Spleen (tissue), 11 donors: Measurements from ENCODE around the gene EGFL8. TPM values are rescaled to one million over a fixed set of nuclear protein-coding genes. Genes with fewer than 3 reads are reported as not detected.
A peak's percentile ranks its signal among the peaks of the same experiment; 100 is the strongest.

ENCODE experiments used
- DNase-seq: peaks from one replicate; pipeline ENCODE4 v3.0.0-alpha.2; 2020
- H3K27ac ChIP-seq, 8 donors: fragments of 200-600 bp; sonication (generic) in 7 of 8; 1 replicate in 4 of 8; 2 replicates in 4 of 8; pipeline versions ENCODE4 v1.5.0 to v1.8.0; 2016 to 2021; ENCODE audit warnings: inconsistent platforms in 4 of 8, mild to moderate bottlenecking in 4 of 8, moderate library complexity in 1 of 8
- H3K27me3 ChIP-seq, 7 donors: fragments of 200-600 bp; sonication (generic) in 6 of 7; replicated peaks in 1 of 7; 1 replicate in 4 of 7; 2 replicates in 3 of 7; pipeline versions ENCODE4 v1.5.0 to v1.8.0; 2016 to 2021; ENCODE audit warnings: inconsistent platforms in 3 of 7, mild to moderate bottlenecking in 1 of 7
- H3K36me3 ChIP-seq, 6 donors: fragments of 200-600 bp; sonication (generic) in 5 of 6; 1 replicate in 4 of 6; 2 replicates in 2 of 6; pipeline versions ENCODE4 v1.5.0 to v1.8.0; 2016 to 2021; ENCODE audit warnings: inconsistent platforms in 2 of 6
- H3K4me1 ChIP-seq, 6 donors: fragments of 200-600 bp; sonication (generic) in 5 of 6; 1 replicate in 3 of 6; 2 replicates in 3 of 6; pipeline versions ENCODE4 v1.5.0 to v1.8.0; 2016 to 2021; ENCODE audit warnings: inconsistent platforms in 3 of 6
- H3K4me3 ChIP-seq, 8 donors: fragments of 200-600 bp; sonication (generic) in 7 of 8; 1 replicate in 4 of 8; 2 replicates in 4 of 8; pipeline versions ENCODE4 v1.5.0 to v1.8.0; 2016 to 2021; ENCODE audit warnings: inconsistent platforms in 4 of 8, mild to moderate bottlenecking in 4 of 8, moderate library complexity in 2 of 8
- H3K9me3 ChIP-seq, 8 donors: fragments of 200-600 bp; sonication (generic) in 7 of 8; 1 replicate in 4 of 8; 2 replicates in 4 of 8; pipeline versions ENCODE4 v1.5.0 to v1.8.0; 2016 to 2021; ENCODE audit warnings: inconsistent platforms in 4 of 8
- POLR2A ChIP-seq, 3 donors: fragments of 450-650 bp; IDR thresholded peaks; one replicate each; pipeline ENCODE4 v1.5.1; 2017; ENCODE audit warnings: antibody characterized with exemption in 3 of 3, mild to moderate bottlenecking in 1 of 3
- POLR2AphosphoS5 ChIP-seq, 3 donors: sonication (generic); formaldehyde crosslinking; IDR thresholded peaks; one replicate each; pipeline ENCODE4 v1.5.1; 2017; ENCODE audit warnings: antibody characterized with exemption in 3 of 3
- WGBS, 5 donors: extraction: QIAGEN DNeasy Blood & Tissue Kit in 3 of 5; methylation state at CpG; one replicate each; pipeline versions ENCODE4 v1.1.5 to v1.1.7; 2013 to 2018; 5-methylcytosine and 5-hydroxymethylcytosine counted together
- intact Hi-C: fragments of 100-400 bp; cut with DNase I; formaldehyde crosslinking; loops from one replicate; pipeline ENCODE4 v1.15.0; 2023; ENCODE audit warnings: low total_unique reads
- polyA plus RNA-seq, 3 donors: library from polyadenylated mRNA; stranded (reverse); fragments of 200-250 nt; gene quantifications; one replicate each; pipeline ENCODE4 v1.2.1, GENCODE V29; 2013
- total RNA-seq, 7 donors: library from RNA; depleted of rRNA in 3 of 7; stranded (reverse); fragments of >200 nt in 3 of 7; fragmentation: NEBNext Ultra II Directional in 4 of 7; extraction: Animal tissue kit (Norgen Biotek cat#: 25700) in 4 of 7; gene quantifications; one replicate each; pipeline versions ENCODE4 v1.1.0 to v1.2.1, GENCODE V29; 2016 to 2021
- TF ChIP-seq, protein P1 (sequence below), 11 experiments: fragments of 200-600 bp in 7 of 11; fragments of 450-650 bp in 4 of 11; sonication (generic) in 4 of 11; IDR thresholded peaks in 8 of 11; conservative IDR thresholded peaks in 3 of 11; 1 replicate in 7 of 11; 2 replicates in 4 of 11; pipeline versions ENCODE4 v1.4.0 to v1.8.0; 2016 to 2021; ENCODE audit warnings: antibody characterized with exemption in 11 of 11, inconsistent platforms in 4 of 11, mild to moderate bottlenecking in 1 of 11
- donor health status: healthy with polysubstance abuse.
- donor health status: DM: no; HTN: no; CAD: no; lungs with moderate emphysema.
- donor health status: DM: no; HTN: no; CAD: no.
- donor health status: Bipolar disorder and iron deficiency.
- donor health status: healthy.
- donor health status: DM: no; HTN: no; CAD: no.
- donor health status: DM: yes; HTN: yes; CAD: no.

EGFL8 gene
- total and polyA plus RNA-seq, 10 donors, result 4.4 to 32.8 (median 11.9) TPM

DNA sequence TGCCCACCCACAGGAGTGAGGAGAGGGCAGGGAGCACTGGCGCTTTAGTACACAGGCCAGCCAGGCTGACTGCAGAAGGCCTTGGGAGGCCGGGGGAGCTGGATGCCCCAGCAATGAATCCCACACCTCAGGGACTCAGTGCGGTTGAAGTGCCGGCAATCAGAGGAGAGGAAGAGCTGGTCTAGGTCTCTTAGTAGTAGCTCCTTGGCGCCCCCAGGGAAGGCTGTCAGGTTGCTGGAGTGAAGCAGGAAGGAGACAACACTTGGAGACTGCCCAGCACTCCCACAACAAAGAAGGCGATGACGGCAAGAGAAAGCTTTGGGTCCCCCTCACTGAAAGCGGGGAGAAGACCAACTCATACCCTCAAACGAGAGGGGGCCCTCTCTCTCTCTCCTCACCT, 46.9 kb upstream of the EGFL8 start:
- DNase-seq, result no peak
- WGBS, 5 donors, result 90 to 96% (median 94%) methylated on average over 9 of the region's 9 CpGs
- Histone ChIP-seq H3K4me3 (no peak overlapping the region), H3K27me3 (no peaks in the 10 kb centered on the region), H3K4me1 (peaks cover 13 to 55% (median 31%) of the 10 kb centered on the region in 6 donors), H3K9me3 (no peaks in the 10 kb centered on the region), H3K27ac (peak overlapping the region in 2 of 8 donors; percentile 17 to 58), H3K36me3 (peaks cover 6 to 96% (median 76%) of the 10 kb centered on the region in 6 donors)
- no peak for TF ChIP-seq POLR2A (IDR thresholded peaks at IDR 0.05)
- peak in 2 of 3 donors; percentile 9 to 42 for TF ChIP-seq POLR2AphosphoS5 (IDR thresholded peaks at IDR 0.05)
- intact Hi-C loops, result no loop called here

DNA sequence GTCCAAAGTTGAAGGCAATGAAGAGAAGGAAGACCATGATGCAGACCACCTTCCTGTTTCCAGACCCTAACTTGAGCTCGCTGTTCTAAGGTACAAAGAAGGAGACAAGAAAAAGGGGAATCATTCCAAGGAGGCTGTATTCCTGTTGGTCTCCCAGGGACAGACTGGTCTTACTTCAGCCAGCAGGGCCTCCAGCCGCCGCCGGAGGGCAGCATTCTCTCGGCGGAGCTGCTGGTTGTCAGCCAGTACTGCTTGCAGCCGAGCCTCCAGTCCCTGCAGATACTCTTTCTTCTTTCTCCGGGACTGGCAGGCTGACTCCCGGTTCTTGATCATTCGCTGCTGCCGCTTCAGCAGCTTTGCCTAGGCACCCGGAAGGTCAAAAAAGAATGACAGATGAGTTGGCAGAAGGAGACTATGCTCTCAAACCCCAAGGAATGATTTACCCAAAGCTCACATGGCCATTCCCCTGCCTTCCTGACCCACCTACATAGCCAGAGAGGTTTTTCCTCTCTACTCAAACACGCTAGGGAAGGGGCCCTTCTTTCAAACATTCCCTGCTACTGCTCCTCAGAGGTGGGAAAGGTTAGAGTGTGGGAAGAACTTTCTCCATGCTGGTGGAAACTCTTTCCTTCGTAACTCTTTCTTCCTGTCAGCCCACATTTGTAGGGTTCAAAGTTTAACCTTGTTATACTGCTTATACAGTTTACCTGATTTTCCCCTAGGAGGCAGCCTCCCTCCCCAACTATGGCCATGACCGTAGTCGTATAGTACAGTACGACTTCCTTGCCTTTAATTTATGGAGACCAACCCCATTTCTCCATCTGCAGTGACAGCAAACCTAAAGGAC, 45.4 kb upstream of the EGFL8 start:
- Histone ChIP-seq H3K27me3 (no peaks in the 10 kb centered on the region), H3K27ac (peak overlapping the region; percentile 19 to 68 (median 58)), H3K36me3 (peaks cover 6 to 100% (median 90%) of the 10 kb centered on the region in 6 donors), H3K9me3 (no peaks in the 10 kb centered on the region), H3K4me1 (peaks cover 7 to 53% (median 27%) of the 10 kb centered on the region in 6 donors), H3K4me3 (no peak overlapping the region)
- intact Hi-C loops, result no loop called here
- TF ChIP-seq, protein P1, sequence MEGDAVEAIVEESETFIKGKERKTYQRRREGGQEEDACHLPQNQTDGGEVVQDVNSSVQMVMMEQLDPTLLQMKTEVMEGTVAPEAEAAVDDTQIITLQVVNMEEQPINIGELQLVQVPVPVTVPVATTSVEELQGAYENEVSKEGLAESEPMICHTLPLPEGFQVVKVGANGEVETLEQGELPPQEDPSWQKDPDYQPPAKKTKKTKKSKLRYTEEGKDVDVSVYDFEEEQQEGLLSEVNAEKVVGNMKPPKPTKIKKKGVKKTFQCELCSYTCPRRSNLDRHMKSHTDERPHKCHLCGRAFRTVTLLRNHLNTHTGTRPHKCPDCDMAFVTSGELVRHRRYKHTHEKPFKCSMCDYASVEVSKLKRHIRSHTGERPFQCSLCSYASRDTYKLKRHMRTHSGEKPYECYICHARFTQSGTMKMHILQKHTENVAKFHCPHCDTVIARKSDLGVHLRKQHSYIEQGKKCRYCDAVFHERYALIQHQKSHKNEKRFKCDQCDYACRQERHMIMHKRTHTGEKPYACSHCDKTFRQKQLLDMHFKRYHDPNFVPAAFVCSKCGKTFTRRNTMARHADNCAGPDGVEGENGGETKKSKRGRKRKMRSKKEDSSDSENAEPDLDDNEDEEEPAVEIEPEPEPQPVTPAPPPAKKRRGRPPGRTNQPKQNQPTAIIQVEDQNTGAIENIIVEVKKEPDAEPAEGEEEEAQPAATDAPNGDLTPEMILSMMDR (IDR thresholded peaks at IDR 0.05 in 8 of 11, conservative IDR thresholded peaks at IDR 0.05 in 3 of 11), result peak; percentile 61 to 93 (median 89)
- TF ChIP-seq POLR2AphosphoS5 (IDR thresholded peaks at IDR 0.05) (peak; percentile 45 to 75 (median 73)), POLR2A (IDR thresholded peaks at IDR 0.05) (no peak)
- DNase-seq, result peak; percentile 95
- 23 to 38% (median 31%) methylated on average over 17 of the region's 17 CpGs for WGBS, 5 donors

DNA sequence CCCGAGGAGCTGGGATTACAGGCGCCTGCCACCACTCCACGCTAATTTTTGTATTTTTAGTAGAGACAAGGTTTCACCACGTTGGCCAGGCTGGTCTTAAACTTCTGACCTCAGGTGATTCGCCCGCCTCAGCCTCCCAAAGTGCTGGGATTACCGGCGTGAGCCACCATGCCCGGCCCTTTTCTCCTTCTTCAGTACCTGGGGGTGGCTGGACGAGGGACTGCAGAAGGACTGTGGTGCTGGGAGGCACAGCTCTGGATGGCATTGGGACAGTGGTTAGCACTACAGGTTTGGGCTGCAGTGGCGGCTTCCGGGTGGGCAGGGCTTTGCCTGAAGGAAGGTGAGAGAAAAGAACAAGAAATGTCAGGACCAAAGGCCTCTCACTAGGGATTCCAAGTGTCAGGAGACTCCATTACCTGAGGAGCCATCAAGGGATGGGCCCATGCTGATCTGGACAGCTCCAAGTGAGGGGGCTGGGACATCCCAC, 43.8 kb upstream of the EGFL8 start:
- intact Hi-C loops, result loop anchor here (10.0 kb wide), 1 partner anchor 74 kb away; the partner anchor contains the start of genes GPSM3 and PBX2
- H3K9me3 ChIP-seq, result no peaks in the 10 kb centered on the region
- no peak overlapping the region for H3K27ac ChIP-seq
- H3K27me3 ChIP-seq, result no peaks in the 10 kb centered on the region
- TF ChIP-seq, protein P1 (IDR thresholded peaks at IDR 0.05 in 8 of 11, conservative IDR thresholded peaks at IDR 0.05 in 3 of 11), result no peak
- no peak for TF ChIP-seq POLR2A (IDR thresholded peaks at IDR 0.05)
- no peak for TF ChIP-seq POLR2AphosphoS5 (IDR thresholded peaks at IDR 0.05)
- no peak for DNase-seq
- peaks cover 6 to 100% (median 96%) of the 10 kb centered on the region in 6 donors for H3K36me3 ChIP-seq
- WGBS, 5 donors, result 95 to 98% (median 96%) methylated on average over 12 of the region's 12 CpGs
- H3K4me1 ChIP-seq, result peaks cover 7 to 57% (median 23%) of the 10 kb centered on the region in 6 donors
- H3K4me3 ChIP-seq, result no peak overlapping the region

DNA sequence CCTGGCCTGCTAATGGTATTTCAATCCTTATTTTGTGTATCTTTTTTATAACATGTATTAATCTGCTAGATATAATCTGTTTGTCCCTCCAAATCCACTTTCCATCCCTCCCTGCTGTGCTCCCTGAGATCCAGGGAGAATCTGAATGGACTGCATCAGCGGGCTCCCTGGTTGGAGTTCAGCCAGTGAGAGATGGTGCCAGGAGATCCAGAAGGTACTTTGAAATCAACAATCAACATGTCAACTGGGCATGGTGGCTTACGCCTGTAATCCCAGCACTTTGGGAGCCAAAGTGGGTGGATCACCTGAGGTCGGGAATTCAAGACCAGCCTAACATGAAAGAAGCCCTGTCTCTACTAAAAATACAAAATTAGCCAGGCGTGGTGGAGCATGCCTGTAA, 40.7 kb upstream of the EGFL8 start:
- Histone ChIP-seq H3K4me1 (peaks cover 20 to 69% (median 42%) of the 10 kb centered on the region in 6 donors), H3K4me3 (no peak overlapping the region), H3K36me3 (peaks cover 4 to 85% (median 75%) of the 10 kb centered on the region in 6 donors), H3K27me3 (no peaks in the 10 kb centered on the region), H3K27ac (no peak overlapping the region), H3K9me3 (no peaks in the 10 kb centered on the region)
- no peak for DNase-seq
- intact Hi-C loops, result loop anchor here (10.0 kb wide), 1 partner anchor 71 kb away; the partner anchor contains the start of genes GPSM3 and PBX2
- 89 to 99% (median 93%) methylated on average over 4 of the region's 4 CpGs for WGBS, 5 donors
- TF ChIP-seq POLR2AphosphoS5 (IDR thresholded peaks at IDR 0.05) (no peak), POLR2A (IDR thresholded peaks at IDR 0.05) (no peak)
- TF ChIP-seq, protein P1 (IDR thresholded peaks at IDR 0.05 in 8 of 11, conservative IDR thresholded peaks at IDR 0.05 in 3 of 11), result no peak
